Measurements from ENCODE around the gene RTEL1.
A peak's percentile ranks its signal among the peaks of the same experiment; 100 is the strongest.
"Not testable (repeated sequence)": the region's sequence is repeated elsewhere in the genome, so short reads cannot be mapped to it uniquely, and the experiment has no call there.

The RTEL1 gene, protein sequence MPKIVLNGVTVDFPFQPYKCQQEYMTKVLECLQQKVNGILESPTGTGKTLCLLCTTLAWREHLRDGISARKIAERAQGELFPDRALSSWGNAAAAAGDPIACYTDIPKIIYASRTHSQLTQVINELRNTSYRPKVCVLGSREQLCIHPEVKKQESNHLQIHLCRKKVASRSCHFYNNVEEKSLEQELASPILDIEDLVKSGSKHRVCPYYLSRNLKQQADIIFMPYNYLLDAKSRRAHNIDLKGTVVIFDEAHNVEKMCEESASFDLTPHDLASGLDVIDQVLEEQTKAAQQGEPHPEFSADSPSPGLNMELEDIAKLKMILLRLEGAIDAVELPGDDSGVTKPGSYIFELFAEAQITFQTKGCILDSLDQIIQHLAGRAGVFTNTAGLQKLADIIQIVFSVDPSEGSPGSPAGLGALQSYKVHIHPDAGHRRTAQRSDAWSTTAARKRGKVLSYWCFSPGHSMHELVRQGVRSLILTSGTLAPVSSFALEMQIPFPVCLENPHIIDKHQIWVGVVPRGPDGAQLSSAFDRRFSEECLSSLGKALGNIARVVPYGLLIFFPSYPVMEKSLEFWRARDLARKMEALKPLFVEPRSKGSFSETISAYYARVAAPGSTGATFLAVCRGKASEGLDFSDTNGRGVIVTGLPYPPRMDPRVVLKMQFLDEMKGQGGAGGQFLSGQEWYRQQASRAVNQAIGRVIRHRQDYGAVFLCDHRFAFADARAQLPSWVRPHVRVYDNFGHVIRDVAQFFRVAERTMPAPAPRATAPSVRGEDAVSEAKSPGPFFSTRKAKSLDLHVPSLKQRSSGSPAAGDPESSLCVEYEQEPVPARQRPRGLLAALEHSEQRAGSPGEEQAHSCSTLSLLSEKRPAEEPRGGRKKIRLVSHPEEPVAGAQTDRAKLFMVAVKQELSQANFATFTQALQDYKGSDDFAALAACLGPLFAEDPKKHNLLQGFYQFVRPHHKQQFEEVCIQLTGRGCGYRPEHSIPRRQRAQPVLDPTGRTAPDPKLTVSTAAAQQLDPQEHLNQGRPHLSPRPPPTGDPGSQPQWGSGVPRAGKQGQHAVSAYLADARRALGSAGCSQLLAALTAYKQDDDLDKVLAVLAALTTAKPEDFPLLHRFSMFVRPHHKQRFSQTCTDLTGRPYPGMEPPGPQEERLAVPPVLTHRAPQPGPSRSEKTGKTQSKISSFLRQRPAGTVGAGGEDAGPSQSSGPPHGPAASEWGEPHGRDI (N-terminal part only)

DNA sequence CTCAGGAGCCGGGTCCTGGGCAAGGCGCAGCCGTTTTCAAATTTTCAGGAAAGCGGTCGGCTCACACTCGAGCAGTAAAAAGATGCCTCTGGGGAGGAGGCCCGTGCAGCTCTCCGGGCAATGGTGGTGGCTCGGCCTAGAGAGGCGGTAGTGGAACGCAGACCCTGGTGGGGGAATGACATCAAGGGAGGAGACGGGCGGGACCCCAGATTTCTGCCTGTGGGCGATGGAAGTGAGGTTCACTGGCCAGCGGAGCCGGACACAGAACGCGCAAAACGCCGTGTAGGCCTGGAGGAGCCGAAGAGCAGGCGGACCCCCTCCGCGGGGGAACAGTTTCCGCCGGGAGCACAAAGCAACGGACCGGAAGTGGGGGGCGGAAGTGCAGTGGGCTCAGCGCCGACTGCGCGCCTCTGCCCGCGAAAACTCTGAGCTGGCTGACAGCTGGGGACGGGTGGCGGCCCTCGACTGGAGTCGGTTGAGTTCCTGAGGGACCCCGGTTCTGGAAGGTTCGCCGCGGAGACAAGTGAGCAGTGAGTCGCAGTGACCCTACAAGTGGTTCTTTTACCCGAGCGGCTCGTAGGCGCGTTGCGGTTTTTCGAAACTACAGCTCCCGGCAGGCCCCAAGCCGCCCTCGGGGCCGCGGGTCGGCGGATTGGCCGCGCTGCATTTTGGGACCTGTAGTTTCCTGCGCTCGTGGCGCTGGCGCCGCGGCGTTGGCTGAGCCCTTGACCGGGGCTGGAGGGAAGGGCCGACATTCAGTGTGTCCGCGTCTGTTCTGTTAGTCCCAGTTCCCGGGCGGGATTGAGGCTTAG lies at the start of gene RTEL1:
Gene RTEL1, plus strand, starts transcription at position 376 of the 812 bp plus-strand sequence. CDS start 1,091 bp downstream, outside the sequence.
- DNase-seq (ENCODE audit: low read depth): peak; percentile 82

DNA sequence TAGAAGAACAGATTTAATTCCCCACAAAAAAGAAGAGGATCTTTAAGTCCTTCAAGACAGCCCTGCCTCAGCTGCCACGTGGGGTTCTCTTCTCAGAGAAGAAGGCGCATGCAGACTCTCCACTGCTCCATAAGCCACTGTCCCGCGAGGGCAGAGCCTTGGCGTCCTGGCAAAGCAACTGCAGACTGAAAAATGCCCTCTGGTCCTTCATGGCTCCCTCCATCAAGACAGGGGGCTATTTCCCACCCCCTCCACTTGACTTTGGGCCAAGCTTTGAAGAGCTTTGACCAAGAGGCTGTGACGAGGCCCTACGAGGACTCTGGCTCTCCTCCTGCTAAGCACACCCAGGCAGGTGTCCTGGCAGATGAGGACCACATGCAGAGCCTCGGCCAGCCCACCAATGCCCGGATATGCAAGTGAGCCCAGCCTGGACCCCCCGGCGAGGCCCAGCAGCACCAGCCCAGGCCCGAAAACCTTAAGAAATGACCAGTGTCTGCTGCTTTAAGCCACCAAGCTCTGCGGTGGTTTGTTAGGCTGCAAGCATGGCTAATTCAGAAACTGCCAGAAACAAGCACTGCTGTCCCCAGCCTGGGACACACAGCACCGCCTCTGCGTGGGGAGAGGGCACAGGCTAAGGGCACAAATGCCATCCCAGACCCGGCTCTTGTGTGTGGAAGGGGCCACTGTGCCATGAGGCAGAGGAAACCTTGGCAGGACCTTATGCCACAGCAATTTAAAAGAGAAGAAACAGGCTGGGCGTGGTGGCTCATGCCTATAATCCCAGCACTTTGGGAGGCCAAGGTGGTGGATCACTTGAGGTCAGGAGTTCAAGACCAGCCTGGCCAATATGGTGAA lies 47.3 kb upstream of the RTEL1 start:
- no peak for DNase-seq (ENCODE audit: low read depth)

DNA sequence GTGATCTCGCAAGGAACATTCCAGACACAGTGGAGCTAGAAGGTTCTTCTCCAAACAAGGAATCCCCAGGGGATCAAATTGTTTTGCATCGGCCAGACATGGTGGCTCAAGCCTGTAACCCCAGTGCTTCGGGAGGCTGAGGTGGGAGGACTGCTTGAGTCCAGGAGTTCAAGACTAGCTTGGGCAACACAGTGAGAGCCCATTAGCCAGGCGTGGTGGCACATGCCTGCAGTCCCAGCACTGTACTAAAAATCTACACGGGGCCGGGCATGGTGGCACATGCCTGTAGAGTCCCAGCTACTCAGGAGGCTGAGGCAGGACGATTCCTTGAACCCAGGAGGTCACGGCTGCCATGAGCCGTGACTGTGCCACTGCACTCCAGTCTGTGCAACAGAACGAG lies 46.5 kb upstream of the RTEL1 start:
- DNase-seq (ENCODE audit: low read depth): no peak

DNA sequence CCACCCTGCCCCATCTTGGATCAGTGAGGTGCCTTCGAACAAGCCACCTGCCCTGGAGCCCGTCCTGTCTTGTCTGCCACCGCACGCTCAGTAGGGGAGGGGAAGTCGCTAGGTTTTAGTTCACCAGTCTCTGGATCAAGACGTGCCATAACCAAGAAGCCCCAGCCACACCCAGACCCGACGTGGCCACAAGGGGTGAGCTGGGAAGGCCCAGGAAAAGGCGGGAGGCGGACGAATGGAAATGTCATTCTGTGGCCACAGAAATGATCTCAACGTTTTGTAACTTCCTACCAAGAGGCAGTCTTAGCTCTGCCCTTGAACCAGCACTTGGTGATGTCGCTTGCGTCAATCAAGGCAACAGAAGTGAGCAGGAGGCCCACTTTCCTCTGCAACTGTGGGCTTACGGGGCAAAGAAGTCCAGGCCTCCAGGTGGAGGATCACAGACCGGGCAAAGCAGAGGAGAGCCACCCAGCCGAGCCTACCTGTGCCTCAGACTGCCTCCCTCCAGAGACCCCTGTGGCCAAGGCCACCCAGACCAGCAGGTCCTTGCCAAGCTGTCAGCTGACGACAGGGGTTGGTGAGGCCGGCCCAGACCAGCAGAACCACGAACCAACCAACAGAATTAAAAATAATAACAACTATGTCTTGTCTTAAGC lies 45.7 kb upstream of the RTEL1 start:
- DNase-seq (ENCODE audit: low read depth): no peak

- not testable (repeated sequence) for DNase-seq (ENCODE audit: low read depth)
Measured at GRCh38 chr20:63613863-63614594, 44.1 kb upstream of the RTEL1 start.

DNA sequence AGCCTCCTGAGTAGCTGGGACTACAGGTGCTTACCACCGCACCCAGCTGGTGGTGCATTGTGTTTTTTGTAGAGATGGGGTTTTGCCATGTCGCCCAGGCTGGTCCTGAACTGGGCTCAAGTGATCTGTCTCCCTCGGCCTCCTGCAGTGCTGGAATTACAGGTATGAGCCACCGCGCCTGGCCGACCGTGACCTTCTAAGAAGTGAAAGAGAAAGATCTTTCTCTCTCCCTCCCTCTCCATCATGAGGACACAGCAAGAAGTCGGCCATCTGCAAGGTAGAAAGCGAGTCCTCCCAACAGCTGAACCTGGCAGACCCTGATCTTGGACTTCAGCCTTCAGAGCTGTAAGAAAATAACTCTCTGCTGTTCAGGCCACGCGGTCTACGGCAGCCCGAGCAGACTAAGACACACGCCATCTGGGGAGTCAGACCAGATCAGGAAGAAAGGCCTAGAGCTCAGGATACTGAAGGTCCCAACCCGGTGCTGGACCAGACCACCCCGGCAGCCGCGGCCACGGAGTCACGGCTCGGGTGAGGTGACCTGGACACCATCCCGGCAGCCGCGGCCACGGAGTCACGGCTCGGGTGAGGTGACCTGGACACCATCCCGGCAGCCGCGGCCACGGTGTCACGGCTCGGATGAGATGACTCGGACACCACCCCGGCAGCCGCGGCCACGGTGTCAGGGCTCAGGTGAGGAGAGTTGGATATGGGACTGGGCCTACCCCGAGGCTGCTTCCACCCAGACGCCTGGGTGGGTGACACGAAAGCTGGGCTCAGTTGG lies 40.8 kb upstream of the RTEL1 start:
- no peak for DNase-seq (ENCODE audit: low read depth)

DNA sequence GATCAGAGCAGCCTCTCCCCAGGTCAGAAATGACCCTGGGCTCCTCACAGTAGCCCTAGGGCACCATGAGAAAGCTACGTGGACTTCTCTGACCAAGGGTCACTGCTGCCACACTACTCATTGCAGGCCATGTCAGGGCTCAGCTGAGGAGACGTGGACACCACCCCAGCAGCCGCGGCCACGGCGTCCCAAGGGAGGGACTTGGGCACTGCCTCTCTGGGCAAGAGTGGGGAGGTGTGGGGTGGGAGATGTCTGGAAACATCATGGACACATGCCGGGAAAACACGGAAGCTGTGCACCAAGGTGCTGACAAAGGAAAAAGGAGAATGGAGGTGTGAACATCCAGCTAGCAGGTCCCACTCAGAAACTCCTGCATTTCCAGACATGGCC lies 40.2 kb upstream of the RTEL1 start:
- no peak for DNase-seq (ENCODE audit: low read depth)

GRCh38 chr20:63618291-63618980 lies 39.7 kb upstream of the RTEL1 start:
- no peak for DNase-seq (ENCODE audit: low read depth)

- no peak for DNase-seq (ENCODE audit: low read depth)
Measured at GRCh38 chr20:63619086-63619485, 39.0 kb upstream of the RTEL1 start.

DNA sequence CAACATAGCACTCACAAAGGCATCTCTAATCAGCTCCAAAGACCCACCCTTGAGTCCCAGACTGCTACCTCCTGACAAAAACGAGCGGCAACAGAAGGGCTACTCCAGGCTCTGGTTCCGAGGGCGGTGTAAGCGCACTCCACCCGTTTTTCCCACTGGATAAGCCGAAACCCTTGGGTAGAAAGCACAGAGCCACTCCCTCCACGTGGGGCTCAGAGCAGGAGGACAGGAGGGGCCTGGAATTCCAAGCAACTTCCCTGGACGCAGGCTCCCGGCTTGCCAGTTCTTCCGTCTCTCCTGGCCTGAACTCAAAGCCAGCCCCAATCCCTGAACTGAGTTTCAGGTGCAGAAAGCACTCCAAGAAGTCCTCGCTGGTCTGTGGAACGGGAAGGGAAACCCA lies 38.6 kb upstream of the RTEL1 start:
- DNase-seq (ENCODE audit: low read depth): no peak

GRCh38 chr20:63620991-63621390 lies 37.1 kb upstream of the RTEL1 start:
- no peak for DNase-seq (ENCODE audit: low read depth)

GRCh38 chr20:63622096-63622495 lies 36.0 kb upstream of the RTEL1 start:
- no peak for DNase-seq (ENCODE audit: low read depth)

- no peak for DNase-seq (ENCODE audit: low read depth)
Measured at GRCh38 chr20:63622732-63623131, 35.4 kb upstream of the RTEL1 start.

DNA sequence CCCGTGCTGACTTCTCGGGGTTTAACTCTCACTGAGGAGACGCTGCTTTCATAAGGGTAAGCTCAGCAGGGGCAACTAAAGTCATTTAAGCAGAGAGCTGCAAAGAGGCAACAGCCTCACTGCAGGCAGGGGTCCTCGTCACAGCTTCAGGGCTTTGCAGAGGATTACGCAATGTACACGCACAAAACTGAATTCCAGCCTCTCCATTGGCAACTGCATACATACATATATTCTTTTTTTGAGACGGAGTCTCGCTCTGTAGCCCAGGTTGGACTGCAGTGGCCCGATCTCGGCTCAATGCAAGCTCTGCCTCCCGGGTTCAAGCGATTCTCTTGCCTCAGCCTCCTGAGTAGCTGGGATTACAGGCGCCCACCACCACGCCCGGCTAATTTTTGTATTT lies 33.6 kb upstream of the RTEL1 start:
- no peak for DNase-seq (ENCODE audit: low read depth)

- DNase-seq (ENCODE audit: low read depth): no peak
Measured at GRCh38 chr20:63625771-63626423, 32.2 kb upstream of the RTEL1 start.

DNA sequence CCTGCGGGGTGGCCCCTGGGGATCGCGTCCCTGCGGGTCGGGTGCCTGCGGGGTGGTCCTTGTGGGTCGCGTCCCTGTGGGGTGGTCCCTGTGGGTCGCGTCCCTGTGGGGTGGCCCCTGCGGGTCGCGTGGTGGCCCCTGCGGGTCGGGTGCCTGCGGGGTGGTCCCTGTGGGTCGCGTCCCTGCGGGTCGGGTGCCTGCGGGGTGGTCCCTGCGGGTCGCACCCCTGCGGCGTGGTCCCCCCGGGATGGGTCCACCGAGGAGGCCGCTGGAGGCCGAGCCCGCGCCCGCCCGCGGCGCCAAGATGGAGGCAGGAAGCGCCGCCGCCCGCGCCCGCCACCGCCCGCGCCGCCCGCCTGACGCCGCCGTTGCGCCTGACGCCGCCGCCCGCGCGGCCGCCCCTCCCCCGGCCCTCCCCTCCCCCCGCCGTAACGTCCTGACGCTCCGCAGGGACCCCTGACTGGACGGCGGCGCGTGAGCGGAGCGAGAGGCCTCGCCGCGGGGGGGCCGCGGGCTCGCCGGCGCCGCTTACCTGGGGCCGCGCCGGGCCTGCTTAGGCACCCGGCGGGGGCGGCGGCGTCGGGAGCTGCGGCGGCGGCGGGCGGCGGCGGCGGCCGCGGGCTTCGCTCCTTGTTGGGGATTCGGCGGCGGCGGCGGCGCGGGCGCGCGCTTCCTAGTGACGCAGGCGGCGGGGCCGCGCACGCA lies 31.5 kb upstream of the RTEL1 start, which contains the start of gene GMEB2:
Gene GMEB2, minus strand, starts transcription at position 678 of the 705 bp plus-strand sequence. CDS start 7,704 bp downstream, outside the sequence.
- peak; percentile 60 for DNase-seq (ENCODE audit: low read depth)

All from stimulated activated CD8-positive, alpha-beta memory T cell treated with anti-CD3 and anti-CD28 coated beads, Interleukin-4, amount 100 ng/mL, for 24 hours (primary cell).